GM06990 (cell line): ENCODE results near the gene UBAC2.

Experiments used
- DNase-seq: peaks from one replicate; pipeline ENCODE4 v3.0.0-alpha.2; 2011; ENCODE audit not compliant: insufficient read length; ENCODE audit errors: extremely low read depth
- H3K27me3 ChIP-seq: replicated peaks from 2 replicates; pipeline ENCODE4 v1.6.0; 2011; ENCODE audit warnings: low read length; ENCODE audit not compliant: control insufficient read depth, insufficient read depth
- H3K36me3 ChIP-seq: 2 replicates; pipeline ENCODE4 v1.5.1; 2011; ENCODE audit warnings: low read length; ENCODE audit not compliant: control insufficient read depth, insufficient read depth
- H3K4me3 ChIP-seq: replicated peaks from 2 replicates; pipeline ENCODE4 v1.5.1; 2011; ENCODE audit warnings: low read depth, mild to moderate bottlenecking, control low read depth, low read length
- CTCF ChIP-seq: IDR thresholded peaks from 2 replicates; pipeline ENCODE4 v1.5.1; 2011; ENCODE audit warnings: low read length, control low read depth, mild to moderate bottlenecking, inconsistent platforms; ENCODE audit not compliant: insufficient read depth, poor library complexity, severe bottlenecking

The UBAC2 gene

GRCh38 chr13:99162567-99163361 is 37.9 kb upstream of the UBAC2 start:
- H3K36me3 ChIP-seq, result no peaks in the 10 kb centered on the region
- H3K27me3 ChIP-seq, result 0 out of 2 replicates have a peak, but pooled peaks cover 2% of the 10 kb centered on the region
- DNase-seq, result no peak
- TF ChIP-seq CTCF, result no peak
- no peak overlapping the region for H3K4me3 ChIP-seq

- no peak overlapping the region for H3K4me3 ChIP-seq
- H3K27me3 ChIP-seq, result no peaks in the 10 kb centered on the region
- H3K36me3 ChIP-seq, result no peaks in the 10 kb centered on the region
- no peak for DNase-seq
- no peak for TF ChIP-seq CTCF
These were observed 36.4 kb upstream of the UBAC2 start for GRCh38 chr13:99164226-99164625.

- Histone ChIP-seq H3K4me3 (no peak overlapping the region), H3K36me3 (no peaks in the 10 kb centered on the region), H3K27me3 (no peaks in the 10 kb centered on the region)
- no peak for TF ChIP-seq CTCF
- no peak for DNase-seq
These were observed 34.7 kb upstream of the UBAC2 start for GRCh38 chr13:99165753-99166587.

GRCh38 chr13:99172951-99173350 is 27.7 kb upstream of the UBAC2 start:
- no peaks in the 10 kb centered on the region for H3K27me3 ChIP-seq
- TF ChIP-seq CTCF, result no peak
- no peak overlapping the region for H3K4me3 ChIP-seq
- H3K36me3 ChIP-seq, result no peaks in the 10 kb centered on the region
- DNase-seq, result no peak

- Histone ChIP-seq H3K27me3 (no peaks in the 10 kb centered on the region), H3K4me3 (no peak overlapping the region), H3K36me3 (no peaks in the 10 kb centered on the region)
- TF ChIP-seq CTCF, result no peak
- DNase-seq, result no peak
These were observed 27.0 kb upstream of the UBAC2 start for GRCh38 chr13:99173606-99174005.
